GDM1 (cell line): ENCODE measurements around the gene MACROD2.

Experiments used
- DNase-seq: peaks from one replicate; lab custom pipeline; 2025; lab: John Stamatoyannopoulos, UW

MACROD2 gene

GRCh38 chr20:16069389-16070010 lies 2074.2 kb downstream of the MACROD2 start:
- no peak for DNase-seq

- DNase-seq: no peak
Measured at GRCh38 chr20:16072220-16072619, 2076.9 kb downstream of the MACROD2 start.

GRCh38 chr20:16078172-16078898 lies 2083.0 kb downstream of the MACROD2 start:
- no peak for DNase-seq

- DNase-seq: no peak
Measured at GRCh38 chr20:16081421-16081820, 2086.1 kb downstream of the MACROD2 start.

GRCh38 chr20:16082051-16082550 lies 2086.8 kb downstream of the MACROD2 start:
- no peak for DNase-seq

- DNase-seq: no peak
Measured at GRCh38 chr20:16083639-16084280, 2088.4 kb downstream of the MACROD2 start.

GRCh38 chr20:16095226-16095625 lies 2099.9 kb downstream of the MACROD2 start:
- no peak for DNase-seq

GRCh38 chr20:16096756-16097326 lies 2101.5 kb downstream of the MACROD2 start:
- no peak for DNase-seq

- no peak for DNase-seq
Measured at GRCh38 chr20:16097788-16098187, 2102.5 kb downstream of the MACROD2 start.

GRCh38 chr20:16098890-16099639 lies 2103.7 kb downstream of the MACROD2 start:
- no peak for DNase-seq

GRCh38 chr20:16100111-16100510 lies 2104.8 kb downstream of the MACROD2 start:
- no peak for DNase-seq

- no peak for DNase-seq
Measured at GRCh38 chr20:16100767-16101166, 2105.5 kb downstream of the MACROD2 start.
